GM18520 (cell line): ENCODE data around the gene NEB.
A peak's percentile ranks its signal among the peaks of the same experiment; 100 is the strongest.
"Not testable (repeated sequence)": the region's sequence is repeated elsewhere in the genome, so short reads cannot be mapped to it uniquely, and the experiment has no call there.

Experiments
- ATAC-seq: cut with Tn5 transposase; IDR thresholded peaks from one replicate; pipeline ENCODE4 v1.9.1; 2021; ENCODE audit not compliant: unreplicated experiment

The NEB gene

DNA sequence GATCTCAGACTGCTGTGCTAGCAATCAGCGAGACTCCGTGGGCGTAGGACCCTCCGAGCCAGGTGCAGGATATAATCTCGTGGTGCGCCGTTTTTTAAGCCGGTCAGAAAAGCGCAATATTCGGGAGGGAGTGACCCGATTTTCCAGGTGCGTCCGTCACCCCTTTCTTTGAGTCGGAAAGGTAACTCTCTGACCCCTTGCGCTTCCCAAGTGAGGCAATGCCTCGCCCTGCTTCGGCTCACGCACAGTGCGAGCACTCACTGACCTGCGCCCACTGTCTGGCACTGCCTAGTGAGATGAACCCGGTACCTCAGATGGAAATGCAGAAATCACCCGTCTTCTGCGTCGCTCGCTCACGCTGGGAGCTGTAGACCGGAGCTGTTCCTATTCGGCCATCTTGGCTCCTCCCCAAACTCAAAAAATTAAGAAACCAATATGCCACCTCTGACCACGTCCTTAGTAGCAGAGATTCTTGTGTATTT, 29.8 kb downstream of the NEB start:
- not testable (repeated sequence) for ATAC-seq

DNA sequence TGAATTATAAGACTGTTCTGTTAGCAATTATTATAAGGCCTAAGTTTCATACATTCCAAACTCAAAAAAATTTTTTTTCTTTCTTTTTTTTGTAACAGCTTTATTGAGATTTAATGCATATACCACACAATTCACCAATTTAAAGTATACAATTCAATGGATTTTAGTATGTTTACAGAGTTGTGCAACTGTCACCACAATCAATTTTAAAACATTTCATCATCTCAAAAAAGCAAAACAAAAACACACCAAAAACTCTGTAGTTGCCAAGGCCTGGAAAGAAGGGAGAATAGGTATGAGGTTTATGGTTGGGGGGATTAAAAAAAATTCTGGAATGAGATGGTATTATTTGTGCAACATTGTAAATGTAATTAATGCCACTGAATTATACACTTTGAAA, 36.1 kb downstream of the NEB start:
- ATAC-seq = not testable (repeated sequence)

DNA sequence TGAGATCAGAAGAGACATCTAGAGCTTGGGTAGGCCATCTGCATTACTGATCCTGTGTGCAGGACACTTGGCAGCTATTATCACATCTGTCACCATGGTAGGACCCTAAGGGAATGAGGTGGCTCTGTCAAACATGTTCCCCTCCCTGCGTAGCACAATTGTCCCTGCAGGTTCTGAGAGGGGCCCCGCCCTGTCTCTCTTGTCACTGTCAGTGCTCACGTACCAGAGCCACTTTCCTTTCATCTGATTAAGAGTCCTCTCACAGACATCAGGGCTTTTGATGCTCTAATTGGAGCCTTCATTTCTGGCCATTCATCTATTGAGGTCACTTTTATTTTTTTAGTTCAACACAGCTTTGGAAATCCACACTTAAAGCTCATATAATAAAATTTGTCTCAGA, 38.5 kb downstream of the NEB start:
- ATAC-seq = no peak

DNA sequence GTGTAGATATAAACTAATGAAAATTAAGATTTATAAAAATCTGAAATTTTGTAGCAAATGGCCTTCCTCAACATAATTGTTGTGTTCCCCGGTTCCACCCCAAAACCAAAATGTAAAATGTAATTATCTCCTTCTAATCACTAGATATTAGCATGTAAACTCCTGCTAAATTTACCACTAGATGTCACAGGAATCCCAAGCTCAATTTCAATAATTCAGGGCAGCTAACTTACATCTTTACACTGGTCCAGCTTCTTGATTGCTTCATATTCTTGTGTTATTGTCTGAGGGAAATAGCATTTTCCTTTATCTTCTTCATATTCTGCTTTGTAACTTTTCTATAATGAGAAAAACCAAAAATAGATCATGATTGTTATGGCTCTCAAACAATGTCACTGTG, 42.6 kb downstream of the NEB start:
- no peak for ATAC-seq

DNA sequence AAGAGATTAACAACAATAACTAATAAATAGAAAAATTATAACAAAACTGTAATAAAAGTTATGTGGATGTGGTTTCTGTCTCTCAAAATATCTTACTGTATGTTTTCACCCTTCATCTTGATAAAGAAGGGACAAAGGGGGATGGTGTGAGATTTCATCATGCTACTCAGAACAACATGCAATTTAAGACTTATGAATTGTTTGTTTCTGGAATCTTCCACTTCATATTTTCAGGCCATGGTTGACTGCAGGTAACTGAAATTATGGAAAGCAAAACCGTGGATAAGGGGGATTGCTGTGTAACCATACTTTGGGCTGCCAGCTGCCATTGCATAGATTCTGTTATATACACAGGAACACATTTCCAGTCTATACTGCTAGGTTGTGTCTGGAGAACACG, 45.6 kb downstream of the NEB start:
- no peak for ATAC-seq

DNA sequence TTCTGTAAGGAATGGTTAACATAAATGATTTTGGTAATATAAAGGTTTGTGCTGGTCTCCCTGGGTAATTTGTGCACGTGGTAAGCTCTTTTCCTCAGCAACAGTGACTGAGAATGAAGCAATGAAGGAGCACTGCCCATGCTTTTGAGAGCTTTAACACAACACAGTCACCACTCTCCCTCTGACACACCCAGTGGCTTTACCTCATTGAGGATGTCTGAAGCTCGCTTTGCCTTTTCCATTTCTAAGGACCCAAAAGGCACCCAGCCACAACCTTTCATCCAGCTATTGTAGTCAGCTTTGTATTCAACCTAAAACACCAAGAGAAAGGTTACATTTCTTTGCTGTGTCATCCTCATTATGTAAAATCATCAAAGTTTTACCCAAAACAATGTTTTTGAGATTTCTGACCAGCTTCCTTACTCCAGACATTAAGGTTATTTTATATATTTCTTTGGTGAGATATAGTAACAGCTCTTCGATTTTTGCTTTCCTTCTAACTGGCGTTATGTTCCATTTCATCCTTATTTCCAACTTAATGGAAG, 51.7 kb downstream of the NEB start:
- ATAC-seq = no peak

DNA sequence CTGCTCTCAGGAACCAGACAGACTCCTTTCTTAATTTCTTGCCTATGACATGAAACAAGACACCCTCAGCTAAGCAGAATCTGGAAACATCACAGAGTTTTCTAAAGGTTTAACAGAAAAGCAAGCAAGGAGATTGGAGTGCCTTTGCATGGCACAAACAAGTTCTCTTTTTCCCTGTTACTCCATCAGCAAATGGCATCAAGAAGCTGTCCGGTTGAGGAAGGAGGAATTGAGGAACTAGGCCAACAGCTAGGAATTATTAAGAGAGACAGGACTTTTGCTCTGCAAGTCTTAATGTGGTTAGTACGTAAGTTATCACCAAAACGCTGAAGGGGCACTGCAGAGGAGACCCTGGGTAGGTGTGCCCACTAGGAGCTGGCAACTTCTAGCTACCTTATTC, 53.2 kb downstream of the NEB start:
- no peak for ATAC-seq

DNA sequence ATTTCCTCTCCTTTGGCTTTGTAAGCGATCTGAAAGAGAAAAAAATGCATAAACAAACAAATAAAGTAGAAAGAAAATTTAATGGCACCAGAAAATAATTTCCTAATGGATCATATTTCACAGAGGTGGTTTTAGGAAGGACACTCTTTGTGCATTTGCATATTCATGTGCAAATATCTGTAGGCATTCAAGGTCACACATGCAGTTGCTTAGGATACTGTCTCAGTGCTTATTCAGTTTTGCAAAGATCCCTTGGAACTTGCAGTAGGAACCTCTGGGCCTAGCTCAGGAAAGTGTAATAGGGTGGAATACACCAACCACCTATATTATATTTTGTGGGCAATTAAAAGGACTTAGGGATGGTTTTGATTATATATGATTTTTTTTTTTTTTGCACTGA, 54.3 kb downstream of the NEB start:
- no peak for ATAC-seq

DNA sequence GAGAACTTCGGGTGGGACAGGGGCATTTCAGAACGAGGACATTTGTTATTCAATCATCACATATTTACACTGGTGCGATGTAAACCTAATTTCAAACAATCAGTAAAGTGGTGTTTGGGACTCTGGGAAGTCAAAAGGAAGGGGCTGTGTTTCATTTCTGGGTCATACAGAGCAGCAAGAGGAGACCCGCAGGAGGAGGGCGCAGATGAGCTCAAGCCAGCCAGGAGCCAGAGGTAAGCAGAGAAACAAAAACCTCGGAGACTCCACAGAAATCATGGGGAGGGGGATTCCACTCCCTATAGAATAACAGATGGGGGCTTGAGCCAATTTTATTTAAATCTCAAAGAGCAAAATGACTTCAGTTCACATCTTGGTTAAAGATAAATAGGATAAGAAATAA, 55.4 kb downstream of the NEB start:
- no peak for ATAC-seq

DNA sequence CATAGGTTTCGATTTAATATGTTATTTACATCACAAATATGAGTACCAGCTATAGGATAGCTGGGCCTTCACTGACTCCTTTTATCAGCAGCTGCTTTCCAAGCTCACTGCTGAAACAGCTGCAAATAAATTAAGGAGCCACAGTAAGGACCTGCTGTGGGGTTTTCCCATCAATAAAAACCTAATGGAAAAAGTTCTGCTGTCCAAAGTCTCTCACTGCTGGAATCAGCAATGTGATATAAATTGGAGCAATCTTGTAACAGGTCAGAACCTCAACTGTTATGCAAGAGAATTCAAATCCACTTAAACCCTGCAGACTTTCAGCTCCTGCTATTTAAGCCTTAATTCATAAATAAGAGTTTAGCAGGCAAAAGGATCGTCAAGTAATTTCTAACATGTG, 61.3 kb downstream of the NEB start:
- ATAC-seq = no peak

DNA sequence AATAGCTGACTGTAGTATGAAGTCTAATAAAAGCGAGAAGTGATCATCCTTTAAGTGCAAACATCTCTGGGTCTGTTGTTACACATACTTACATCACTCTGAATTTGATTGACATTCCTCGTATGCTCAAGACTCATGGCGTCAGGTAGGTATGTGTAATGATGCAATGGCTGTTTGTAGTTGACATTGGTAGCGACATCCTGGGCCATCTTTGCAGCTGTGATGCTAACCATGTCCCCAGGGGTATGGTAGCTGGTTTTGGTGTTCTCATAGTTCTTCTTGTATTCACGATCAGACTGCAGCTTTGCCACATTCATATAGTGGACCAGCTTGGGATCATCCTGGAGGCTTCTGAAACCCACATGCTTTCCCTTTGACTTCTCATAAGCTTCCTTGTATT, 62.0 kb downstream of the NEB start:
- ATAC-seq = no peak

DNA sequence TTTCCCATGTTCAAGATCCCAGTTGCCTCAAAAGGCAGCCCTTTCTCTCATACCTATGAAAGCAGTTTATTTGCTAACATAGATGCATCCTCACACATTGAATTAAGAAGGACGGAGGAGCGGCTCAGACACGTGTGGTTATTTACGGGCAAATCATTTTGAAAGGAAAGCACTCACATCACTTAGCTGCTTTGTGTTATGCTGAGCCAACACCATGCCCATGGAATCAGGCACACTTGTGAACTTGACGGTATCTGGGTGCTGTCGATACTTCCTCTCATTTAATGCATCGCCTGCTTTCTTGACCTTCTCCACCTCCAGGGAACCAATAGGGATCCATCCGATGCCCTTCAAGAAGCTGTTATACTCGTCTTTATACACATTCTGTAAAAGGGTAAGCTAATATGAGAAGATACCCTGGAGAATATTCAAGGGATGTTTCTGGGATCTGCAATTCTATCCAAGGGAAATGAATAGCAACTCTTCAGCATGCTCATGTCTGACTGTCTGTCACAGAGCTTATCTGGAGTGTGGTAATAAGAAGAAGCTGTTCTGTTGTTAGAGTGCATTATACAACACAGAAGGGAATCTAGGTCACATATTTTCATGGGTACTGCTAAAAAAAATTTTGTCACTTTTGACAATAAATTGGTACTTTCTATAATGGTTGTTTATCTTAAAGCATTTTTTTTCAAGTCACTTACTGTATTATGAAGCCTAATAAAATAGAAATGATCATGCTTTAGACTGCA, 63.3 kb downstream of the NEB start:
- no peak for ATAC-seq

DNA sequence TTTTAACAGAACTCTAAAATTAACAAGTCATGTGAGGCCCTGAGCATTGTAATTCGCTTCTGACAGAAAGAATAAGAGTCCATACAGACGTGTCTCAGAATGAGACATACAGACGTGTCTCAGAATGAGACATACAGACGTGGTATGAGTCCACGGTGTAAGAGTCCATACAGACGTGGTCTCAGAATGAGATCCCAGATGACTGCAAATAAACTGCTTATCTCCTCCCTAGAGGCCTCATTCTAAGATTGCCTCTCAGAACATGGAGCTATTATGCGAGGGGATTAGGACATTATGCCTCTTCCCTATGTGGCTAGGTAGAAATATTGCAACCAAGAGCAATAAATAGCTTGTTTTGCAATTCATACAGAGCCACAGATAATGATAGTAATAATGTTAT, 63.9 kb downstream of the NEB start:
- ATAC-seq = peak; percentile 39

DNA sequence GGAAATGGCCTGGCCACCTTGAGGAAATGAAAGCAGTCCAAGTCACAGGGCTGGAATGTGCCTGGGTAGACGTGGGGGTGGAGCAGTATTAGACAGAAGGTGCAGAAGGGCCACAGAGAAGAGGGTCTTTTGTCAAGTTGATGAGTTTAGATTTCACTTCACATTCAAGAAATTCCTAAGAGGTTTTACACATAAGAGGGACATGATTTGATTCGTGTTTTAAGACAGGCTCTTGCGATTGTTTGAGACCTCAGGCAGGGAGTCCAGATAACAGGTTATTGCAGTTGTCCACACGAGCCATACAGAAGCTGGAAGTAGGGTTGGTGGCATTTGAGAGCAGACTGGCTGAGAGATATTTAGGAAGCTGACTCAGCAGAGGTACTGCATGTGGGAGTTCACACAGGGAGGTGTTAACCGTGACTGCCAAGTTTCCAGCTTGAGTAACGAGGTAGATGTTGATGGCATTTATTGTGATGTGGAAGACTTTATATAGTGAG, 64.6 kb downstream of the NEB start:
- ATAC-seq = no peak

DNA sequence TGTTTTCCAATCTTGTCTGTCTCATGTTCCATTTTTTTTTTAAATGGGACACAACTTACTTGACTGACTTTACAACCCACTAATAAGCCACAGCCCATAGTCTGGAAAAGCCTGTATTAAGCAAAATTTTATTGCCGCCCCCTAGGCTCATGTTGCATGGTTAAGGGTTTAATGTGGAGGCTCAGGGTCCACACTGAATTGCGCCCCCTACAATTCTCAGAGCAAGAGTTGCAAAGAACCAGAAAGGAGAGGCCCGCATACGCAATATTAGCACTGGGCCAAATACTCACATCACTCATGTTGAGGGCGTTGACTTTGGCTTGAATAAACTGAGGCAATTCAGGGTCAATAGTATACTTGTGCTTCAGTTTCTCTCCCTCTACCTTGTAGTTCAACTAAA, 65.5 kb downstream of the NEB start:
- ATAC-seq = no peak

DNA sequence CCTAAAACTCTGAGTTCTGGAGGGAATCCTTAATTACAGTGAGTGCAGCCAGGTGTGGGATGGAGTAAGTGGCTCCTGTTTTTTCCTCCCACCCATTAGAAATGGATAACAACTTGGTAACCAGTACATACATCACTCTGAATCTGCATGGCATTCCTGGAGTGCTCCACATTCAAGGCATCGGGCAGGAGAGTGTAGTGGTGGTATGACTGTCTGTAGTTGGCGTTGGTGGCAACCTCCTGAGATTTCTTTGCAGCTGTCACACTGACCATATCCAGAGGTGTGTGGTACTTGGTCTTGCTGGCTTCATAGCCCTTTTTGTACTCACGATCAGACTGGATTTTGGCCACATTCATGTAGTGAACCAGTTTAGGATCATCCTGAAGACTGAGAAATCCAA, 68.3 kb downstream of the NEB start:
- no peak for ATAC-seq

DNA sequence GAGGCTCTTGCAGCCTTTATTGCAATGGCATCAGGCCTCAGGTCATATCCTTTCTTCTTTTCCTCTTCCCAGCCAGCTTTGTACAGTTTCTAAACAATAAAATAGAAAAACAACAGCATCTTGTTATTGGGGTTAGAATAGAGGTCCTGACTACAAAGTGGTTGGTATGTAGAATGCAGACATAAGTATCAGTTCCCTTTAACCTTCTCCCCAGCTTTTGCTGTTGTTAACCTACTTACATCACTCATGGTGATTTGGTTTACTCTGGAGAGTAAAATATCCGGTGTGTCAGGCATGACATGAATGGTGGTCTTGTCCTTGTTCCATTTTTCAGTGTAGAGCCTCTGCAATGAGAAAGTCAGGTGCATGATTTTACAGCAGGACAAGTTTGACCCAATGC, 69.8 kb downstream of the NEB start:
- ATAC-seq = peak; percentile 48

DNA sequence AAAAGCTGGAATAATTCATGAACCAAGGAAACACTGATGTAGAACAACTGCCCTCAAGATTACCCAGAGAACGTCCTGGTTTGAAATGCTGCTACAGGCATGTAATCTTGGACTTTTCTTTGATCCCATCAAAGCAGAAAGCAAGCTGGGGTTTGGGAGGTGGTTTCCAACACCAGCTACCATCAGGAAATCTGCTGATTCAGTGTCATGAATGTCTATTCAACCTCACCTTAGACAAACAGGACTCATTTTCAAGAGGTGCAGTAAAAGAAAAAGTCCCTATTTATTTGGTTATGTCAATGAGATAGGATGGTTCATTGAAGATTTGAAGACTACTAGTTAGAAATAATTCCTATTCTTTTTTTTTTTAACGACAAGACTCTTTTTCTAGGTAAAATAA, 72.7 kb downstream of the NEB start:
- no peak for ATAC-seq

DNA sequence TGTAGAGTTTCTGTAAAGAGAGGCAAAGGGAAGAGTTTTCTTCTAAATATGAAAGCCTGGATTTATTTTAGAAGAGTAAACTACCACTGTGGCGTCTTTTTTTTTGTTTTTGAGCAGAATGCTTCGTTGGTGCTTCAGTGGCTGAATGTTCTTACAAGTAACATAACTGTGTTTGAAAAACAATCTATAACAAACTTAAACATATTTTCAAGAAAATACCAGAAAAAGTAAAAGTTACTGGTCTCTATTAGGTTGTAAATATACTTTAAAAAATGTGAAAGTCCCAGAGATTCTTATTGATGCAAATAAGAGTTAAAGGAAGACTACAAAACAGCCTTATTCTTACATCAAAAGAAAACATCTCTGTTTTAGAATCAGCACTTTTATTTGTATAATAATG, 76.2 kb downstream of the NEB start:
- no peak for ATAC-seq

DNA sequence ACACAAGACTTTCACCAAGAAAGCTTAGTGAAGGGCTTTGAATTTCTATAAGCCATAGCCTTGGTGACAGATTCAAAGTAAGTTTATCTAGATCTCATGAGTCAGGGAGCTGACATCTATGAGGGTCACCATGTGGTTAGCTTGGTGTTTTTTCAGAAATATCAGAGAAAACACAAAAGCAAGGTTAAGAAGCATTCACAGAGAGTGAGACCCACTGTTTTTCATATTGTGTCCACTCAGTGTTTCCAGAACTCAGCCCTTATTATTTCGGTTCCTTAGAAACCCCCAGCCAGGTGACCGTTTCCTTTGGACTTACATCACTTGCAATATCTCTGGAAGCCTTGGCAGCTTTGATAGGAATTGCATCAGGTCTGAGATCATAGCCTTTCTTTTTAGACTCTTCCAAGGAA, 76.6 kb downstream of the NEB start:
- no peak for ATAC-seq

DNA sequence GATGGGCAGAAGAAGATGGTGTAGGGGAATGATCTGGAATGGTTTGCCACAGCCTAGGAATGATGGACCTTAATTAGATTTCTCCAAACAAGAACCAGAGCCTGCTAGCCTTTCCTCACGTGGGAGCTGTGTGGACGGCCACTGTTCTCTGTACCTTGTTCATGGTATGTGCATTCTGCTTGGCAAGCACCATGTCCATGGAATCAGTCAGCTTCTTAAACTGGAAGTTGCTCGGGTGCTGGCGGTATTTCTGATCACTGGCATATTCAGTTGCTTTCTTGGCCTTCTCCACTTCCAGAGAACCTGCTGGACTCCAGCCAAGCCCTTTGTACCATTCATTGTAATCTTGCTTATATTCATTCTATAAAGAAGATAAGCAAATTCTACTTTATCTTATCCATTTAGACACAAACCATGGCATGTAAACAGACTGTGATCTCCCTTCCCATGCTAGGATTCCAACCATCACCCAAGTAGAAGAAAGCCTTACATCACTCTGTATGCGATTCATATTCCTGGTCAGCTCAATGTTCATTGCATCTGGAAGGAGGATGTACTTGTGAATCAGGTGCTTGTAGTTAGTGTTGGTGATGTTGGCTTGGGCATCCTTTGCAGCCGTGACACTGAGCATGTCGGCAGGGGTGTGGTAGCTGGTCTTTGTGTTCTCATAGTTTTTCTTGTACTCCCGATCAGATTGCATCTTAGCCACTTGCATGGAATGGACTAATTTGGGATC, 78.4 kb downstream of the NEB start:
- ATAC-seq = no peak

DNA sequence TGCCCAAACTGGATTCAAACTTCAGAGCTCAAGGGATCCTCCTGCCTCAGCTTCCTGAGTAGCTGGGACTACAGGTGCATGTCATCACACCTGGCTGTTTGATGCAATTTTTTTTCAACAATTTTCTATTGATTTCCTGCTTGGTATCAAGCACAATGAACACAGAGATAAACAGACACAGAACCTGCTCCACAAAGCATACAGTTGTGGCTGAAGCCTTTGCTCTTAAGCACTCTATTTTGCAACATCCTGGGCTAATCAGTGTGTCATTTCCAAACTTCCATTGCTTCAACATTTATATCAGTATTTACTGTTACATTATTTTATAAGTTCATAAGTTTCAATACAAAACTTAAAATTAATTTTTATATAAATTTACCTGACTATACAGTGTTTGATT, 79.4 kb downstream of the NEB start:
- no peak for ATAC-seq
